Liver (tissue), 9 donors: ENCODE measurements around the gene SPSB1. TPM values are rescaled to one million over a fixed set of nuclear protein-coding genes. Genes with fewer than 3 reads are reported as not detected.

Source experiments
- DNase-seq: peaks from one replicate; pipeline ENCODE4 v3.0.0-alpha.2; 2017; ENCODE audit warnings: low spot score
- H3K27ac ChIP-seq, 2 donors: one replicate each; pipeline ENCODE4 v1.7.0; 2013; ENCODE audit warnings: inconsistent platforms in 2 of 2, low read length in 2 of 2, control low read depth in 1 of 2, low read depth in 1 of 2, mild to moderate bottlenecking in 1 of 2
- H3K27me3 ChIP-seq, 4 donors: one replicate each; pipeline versions ENCODE4 v1.6.1 to v1.7.0; 2013; ENCODE audit warnings: low read length in 3 of 4, inconsistent platforms in 1 of 4, mild to moderate bottlenecking in 1 of 4, moderate library complexity in 1 of 4; ENCODE audit not compliant: control insufficient read depth in 4 of 4, insufficient read depth in 4 of 4
- H3K36me3 ChIP-seq, 4 donors: one replicate each; pipeline versions ENCODE4 v1.6.1 to v1.7.0; 2013; ENCODE audit warnings: low read length in 3 of 4, mild to moderate bottlenecking in 3 of 4, low read depth in 1 of 4, moderate library complexity in 1 of 4; ENCODE audit not compliant: control insufficient read depth in 4 of 4, insufficient read depth in 3 of 4
- H3K4me1 ChIP-seq, 4 donors: one replicate each; pipeline versions ENCODE4 v1.6.1 to v1.7.0; 2013; ENCODE audit warnings: low read length in 3 of 4, mild to moderate bottlenecking in 3 of 4, moderate library complexity in 1 of 4; ENCODE audit not compliant: control insufficient read depth in 4 of 4, insufficient read depth in 4 of 4
- H3K4me3 ChIP-seq, 3 donors: one replicate each; pipeline versions ENCODE4 v1.6.1 to v1.7.0; 2013; ENCODE audit warnings: low read length in 3 of 3, control low read depth in 1 of 3, low read depth in 1 of 3, mild to moderate bottlenecking in 1 of 3
- H3K9ac ChIP-seq, 2 donors: one replicate each; pipeline ENCODE4 v1.7.0; 2013; ENCODE audit warnings: low read length in 2 of 2, mild to moderate bottlenecking in 2 of 2, moderate library complexity in 2 of 2, control low read depth in 1 of 2, low read depth in 1 of 2
- H3K9me3 ChIP-seq, 4 donors: one replicate each; pipeline versions ENCODE4 v1.6.1 to v1.7.0; 2013; ENCODE audit warnings: low read length in 3 of 4; ENCODE audit not compliant: control insufficient read depth in 4 of 4
- CTCF ChIP-seq: fragments of 150-350 bp; IDR thresholded peaks from 2 replicates; pipeline ENCODE4 v1.5.1; 2017; ENCODE audit warnings: improper control_type of control experiment, low read depth, low read length; ENCODE audit not compliant: missing input control
- EGR1 ChIP-seq, 2 donors: IDR thresholded peaks; 2 replicates each; pipeline ENCODE4 v1.6.1; 2016 to 2018; ENCODE audit warnings: antibody characterized with exemption in 2 of 2, low read depth in 2 of 2
- FOXA1 ChIP-seq: IDR thresholded peaks from 2 replicates; pipeline ENCODE4 v1.6.1; 2016; ENCODE audit warnings: antibody characterized with exemption
- FOXA2 ChIP-seq: IDR thresholded peaks from 2 replicates; pipeline ENCODE4 v1.6.1; 2016; ENCODE audit warnings: antibody characterized with exemption
- GABPA ChIP-seq, 2 donors: IDR thresholded peaks in 1 of 2; conservative IDR thresholded peaks in 1 of 2; 2 replicates each; pipeline ENCODE4 v1.6.1; 2016; ENCODE audit warnings: antibody characterized with exemption in 2 of 2, mild to moderate bottlenecking in 1 of 2, moderate library complexity in 1 of 2
- HNF4A ChIP-seq, 2 donors: conservative IDR thresholded peaks; 2 replicates each; pipeline ENCODE4 v1.6.1; 2016; ENCODE audit warnings: antibody characterized with exemption in 2 of 2, mild to moderate bottlenecking in 2 of 2
- HNF4G ChIP-seq: IDR thresholded peaks from 2 replicates; pipeline ENCODE4 v1.6.1; 2016; ENCODE audit warnings: antibody characterized with exemption
- JUND ChIP-seq, 2 donors: IDR thresholded peaks; 2 replicates each; pipeline ENCODE4 v1.6.1; 2016; ENCODE audit warnings: antibody characterized with exemption in 2 of 2
- MAX ChIP-seq: IDR thresholded peaks from 2 replicates; pipeline ENCODE4 v1.6.1; 2016; ENCODE audit warnings: antibody characterized with exemption
- NR2F2 ChIP-seq: IDR thresholded peaks from 2 replicates; pipeline ENCODE4 v1.6.1; 2016; ENCODE audit warnings: antibody characterized with exemption
- RAD21 ChIP-seq, 2 donors: IDR thresholded peaks; 2 replicates each; pipeline ENCODE4 v1.6.1; 2016; ENCODE audit warnings: antibody characterized with exemption in 2 of 2, mild to moderate bottlenecking in 2 of 2
- REST ChIP-seq: IDR thresholded peaks from 2 replicates; pipeline ENCODE4 v1.6.1; 2016; ENCODE audit warnings: antibody characterized with exemption, mild to moderate bottlenecking
- RXRA ChIP-seq, 2 donors: IDR thresholded peaks; 2 replicates each; pipeline ENCODE4 v1.6.1; 2017 to 2018; ENCODE audit warnings: antibody characterized with exemption in 2 of 2, mild to moderate bottlenecking in 1 of 2
- SP1 ChIP-seq: IDR thresholded peaks from 2 replicates; pipeline ENCODE4 v1.6.1; 2018; ENCODE audit warnings: antibody characterized with exemption, mild to moderate bottlenecking
- TAF1 ChIP-seq: conservative IDR thresholded peaks from 2 replicates; pipeline ENCODE4 v1.6.1; 2016; ENCODE audit warnings: antibody characterized with exemption, mild to moderate bottlenecking
- YY1 ChIP-seq: IDR thresholded peaks from 2 replicates; pipeline ENCODE4 v1.6.1; 2016; ENCODE audit warnings: antibody characterized with exemption, mild to moderate bottlenecking
- ZBTB33 ChIP-seq: IDR thresholded peaks from 2 replicates; pipeline ENCODE4 v1.6.1; 2016; ENCODE audit warnings: antibody characterized with exemption
- WGBS: extraction: QIAGEN DNeasy Blood & Tissue Kit; methylation state at CpG from one replicate; pipeline ENCODE4 v1.1.7; 2013; 5-methylcytosine and 5-hydroxymethylcytosine counted together
- polyA plus RNA-seq, 2 donors: library from polyadenylated mRNA; stranded (reverse) in 1 of 2; unstranded in 1 of 2; fragments of 200-250 nt in 1 of 2; fragments of >200 nt in 1 of 2; fragmentation: Nextera tagmentation in 1 of 2; extraction: Ambion mirVana in 1 of 2; gene quantifications; one replicate each; pipeline versions ENCODE4 v1.2.1 to v1.2.3, GENCODE V29; 2013 to 2015
- total RNA-seq, 2 donors: library from RNA; depleted of rRNA; stranded (reverse); fragments of >200 nt; gene quantifications; one replicate each; pipeline ENCODE4 v1.2.3, GENCODE V29; 2014
- TF ChIP-seq, protein P1 (sequence below): IDR thresholded peaks from 2 replicates; pipeline ENCODE4 v1.6.1; 2016; ENCODE audit warnings: antibody characterized with exemption
- donor health status: healthy.
- donor health status: healthy.
- donor health status: healthy.
- donor health status: healthy.
- donor health status: healthy.

SPSB1 gene
- total and polyA plus RNA-seq, 4 donors: 4.1 to 22.6 (median 14.8) TPM

DNA sequence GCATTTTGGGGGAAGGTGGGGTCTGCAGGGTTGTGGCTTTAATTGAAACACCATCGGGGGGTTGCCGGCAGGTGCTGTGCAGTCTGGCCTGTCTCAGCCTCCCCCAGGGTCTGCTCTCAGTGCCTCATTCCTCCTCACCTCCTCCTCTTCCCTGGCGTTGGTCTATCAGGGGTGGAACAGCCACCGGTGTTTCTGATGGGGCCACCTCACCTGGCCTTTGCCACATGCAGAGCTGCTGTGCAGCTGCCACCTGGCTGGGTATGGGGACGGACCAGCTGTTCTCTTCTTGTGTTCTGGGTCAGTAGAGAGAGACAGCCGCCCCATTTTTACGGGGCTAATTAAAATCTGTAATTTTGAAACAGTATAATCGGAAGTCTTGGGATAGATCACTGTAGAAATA lies 53.9 kb downstream of the SPSB1 start:
- peaks cover 0 to 5% (median 1%) of the 10 kb centered on the region in 4 donors for H3K36me3 ChIP-seq
- no peak overlapping the region for H3K9ac ChIP-seq
- H3K9me3 ChIP-seq: no peaks in the 10 kb centered on the region
- no peaks in the 10 kb centered on the region for H3K27me3 ChIP-seq
- TF ChIP-seq YY1 (no peak), HNF4A (conservative IDR thresholded peaks at IDR 0.05) (no peak), MAX (no peak), HNF4G (no peak), RAD21 (IDR thresholded peaks at IDR 0.05) (no peak), JUND (IDR thresholded peaks at IDR 0.05) (no peak), EGR1 (IDR thresholded peaks at IDR 0.05; ENCODE audit: low read depth in 2 of 2) (no peak), REST (no peak), SP1 (no peak), NR2F2 (no peak), FOXA1 (no peak), TAF1 (no peak), GABPA (IDR thresholded peaks at IDR 0.05 in 1 of 2, conservative IDR thresholded peaks at IDR 0.05 in 1 of 2) (no peak), FOXA2 (no peak), CTCF (no peak)
- TF ChIP-seq, protein P1, sequence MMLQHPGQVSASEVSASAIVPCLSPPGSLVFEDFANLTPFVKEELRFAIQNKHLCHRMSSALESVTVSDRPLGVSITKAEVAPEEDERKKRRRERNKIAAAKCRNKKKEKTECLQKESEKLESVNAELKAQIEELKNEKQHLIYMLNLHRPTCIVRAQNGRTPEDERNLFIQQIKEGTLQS: no peak
- H3K27ac ChIP-seq: no peak overlapping the region
- peaks cover 0 to 9% (median 2%) of the 10 kb centered on the region in 4 donors for H3K4me1 ChIP-seq
- WGBS: 87% methylated on average over 8 of the region's 8 CpGs
- no peak overlapping the region for H3K4me3 ChIP-seq
- DNase-seq: no peak

GRCh38 chr1:9347095-9347850 lies 54.6 kb downstream of the SPSB1 start:
- Histone ChIP-seq H3K4me1 (peaks cover 0 to 9% (median 2%) of the 10 kb centered on the region in 4 donors), H3K27ac (no peak overlapping the region), H3K27me3 (no peaks in the 10 kb centered on the region), H3K9me3 (no peaks in the 10 kb centered on the region), H3K9ac (no peak overlapping the region), H3K4me3 (no peak overlapping the region), H3K36me3 (peaks cover 0 to 5% (median 1%) of the 10 kb centered on the region in 4 donors)
- no peak for DNase-seq
- 76% methylated on average over 14 of the region's 14 CpGs for WGBS
- TF ChIP-seq RXRA (IDR thresholded peaks at IDR 0.05): no peak
- TF ChIP-seq GABPA (IDR thresholded peaks at IDR 0.05 in 1 of 2, conservative IDR thresholded peaks at IDR 0.05 in 1 of 2): no peak
- TF ChIP-seq ZBTB33: no peak
- no peak for TF ChIP-seq TAF1
- no peak for TF ChIP-seq HNF4A (conservative IDR thresholded peaks at IDR 0.05)
- no peak for TF ChIP-seq NR2F2
- no peak for TF ChIP-seq HNF4G
- no peak for TF ChIP-seq MAX
- TF ChIP-seq REST: no peak
- no peak for TF ChIP-seq RAD21 (IDR thresholded peaks at IDR 0.05)
- no peak for TF ChIP-seq FOXA1
- no peak for TF ChIP-seq FOXA2
- TF ChIP-seq, protein P1: no peak
